Left cardiac atrium (tissue), 4 donors: ENCODE measurements around the gene TDRKH. TPM values are rescaled to one million over a fixed set of nuclear protein-coding genes. Genes with fewer than 3 reads are reported as not detected.
"Not testable (repeated sequence)": the region's sequence is repeated elsewhere in the genome, so short reads cannot be mapped to it uniquely, and the experiment has no call there.

Source experiments
- ATAC-seq, 2 donors: fragments of 200-7000 bp; cut with Tn5 transposase; one replicate each; pipeline ENCODE4 v1.9.1; 2020; ENCODE audit warnings: mild to moderate bottlenecking in 2 of 2, moderate library complexity in 2 of 2
- DNase-seq: peaks from one replicate; pipeline ENCODE4 v3.0.0-alpha.2; 2020
- intact Hi-C, 2 donors: fragments of 100-400 bp; cut with DNase I; formaldehyde crosslinking; loops; one replicate each; pipeline versions ENCODE4 v1.14.1 to v1.15.1; 2022 to 2023
- total RNA-seq, 2 donors: library from RNA; stranded (reverse); fragmentation: NEBNext Ultra II Directional; extraction: Animal tissue kit (Norgen Biotek cat#: 25700); gene quantifications; one replicate each; pipeline ENCODE4 v1.2.1, GENCODE V29; 2021
- donor health status: DM: no; HTN: yes; CAD: no.
- donor health status: DM: no; HTN: yes; CAD: no; lungs with severe emphysema.
- donor health status: DM: yes; HTN: yes; CAD: no.
- donor health status: Dilated cardiomyopathy.

The TDRKH gene
- total RNA-seq, 2 donors from 2014 or later, result 4.4 to 6.7 TPM

GRCh38 chr1:151776665-151777062 lies 13.6 kb downstream of the TDRKH start:
- DNase-seq (no peak), ATAC-seq (no peak)
- intact Hi-C loops, result no loop called here

GRCh38 chr1:151775894-151776664 lies 14.2 kb downstream of the TDRKH start:
- intact Hi-C loops, result no loop called here
- ATAC-seq, result no peak
- DNase-seq, result no peak

DNA sequence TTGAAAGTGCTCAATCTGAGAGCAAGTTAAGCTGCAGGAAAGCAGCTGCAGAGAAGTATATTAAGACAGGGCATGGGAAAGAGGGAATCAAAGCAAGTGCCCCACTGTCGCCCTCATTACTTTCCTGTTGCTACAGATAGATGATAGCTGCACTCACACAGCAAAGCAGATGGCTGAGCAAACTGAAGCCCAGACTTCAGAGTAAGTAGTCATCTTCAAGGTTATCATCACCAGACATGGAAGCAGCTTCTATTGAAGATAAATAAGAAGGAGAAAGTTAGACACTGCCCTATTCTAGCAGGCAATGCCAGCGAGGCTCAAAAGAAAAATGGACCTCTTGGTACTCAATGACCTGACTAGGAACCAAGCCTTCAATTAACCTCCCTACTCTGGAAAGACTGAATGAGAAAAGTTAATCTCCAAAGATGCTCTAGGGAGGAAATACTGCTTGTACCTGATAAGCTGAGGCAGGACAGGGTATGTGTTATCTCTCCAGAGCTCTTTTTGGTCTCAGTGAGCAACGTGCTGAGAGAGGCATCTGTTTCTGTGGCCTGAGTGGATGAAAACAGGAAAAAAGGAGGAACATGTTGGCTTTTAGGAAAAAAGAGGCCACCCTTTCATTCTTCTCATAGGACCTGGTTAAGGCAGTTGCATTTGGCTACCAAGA lies 15.9 kb downstream of the TDRKH start:
- ATAC-seq (no peak), DNase-seq (no peak)
- intact Hi-C loops, result no loop called here

- ATAC-seq (no peak), DNase-seq (no peak)
- intact Hi-C loops, result no loop called here
Measured at GRCh38 chr1:151773702-151774101, 16.6 kb downstream of the TDRKH start.

GRCh38 chr1:151769270-151769669 lies 21.0 kb downstream of the TDRKH start:
- intact Hi-C loops, ATAC-seq, DNase-seq: not testable (repeated sequence)

GRCh38 chr1:151768351-151769066 lies 21.8 kb downstream of the TDRKH start:
- ATAC-seq, DNase-seq, intact Hi-C loops: not testable (repeated sequence)

DNA sequence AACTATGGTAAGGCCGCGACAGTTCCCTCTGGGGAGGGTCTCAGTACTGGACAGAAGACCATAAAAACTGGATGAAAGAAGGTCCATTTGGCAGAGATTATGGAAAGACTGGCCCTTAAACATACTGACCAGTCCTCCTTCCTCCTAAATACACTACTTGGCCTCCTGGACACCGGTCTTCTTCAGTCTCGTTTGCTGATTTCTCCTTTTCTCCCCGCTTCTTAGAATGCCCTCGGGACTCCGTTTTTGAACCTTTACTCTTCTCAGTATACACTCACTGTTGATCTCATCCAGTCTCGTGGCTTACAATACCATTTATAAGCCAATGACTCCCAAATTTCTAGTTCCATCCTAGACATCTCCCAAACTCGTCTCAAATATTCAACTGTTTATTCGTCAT lies 26.3 kb downstream of the TDRKH start:
- DNase-seq (no peak), ATAC-seq (peak in 1 of 2 donors; percentile 8)
- intact Hi-C loops, result no loop called here

GRCh38 chr1:151762941-151763921 lies 27.1 kb downstream of the TDRKH start, which contains the start of gene MRPL9:
MRPL9 (minus strand) TSS chr1:151763496; CDS start chr1:151763479, 17 bp downstream.
- ATAC-seq (peak; percentile 99 to 100), DNase-seq (peak; percentile 87)
- intact Hi-C loops, result no loop called here

GRCh38 chr1:151760597-151761385 lies 29.5 kb downstream of the TDRKH start:
- ATAC-seq (no peak), DNase-seq (no peak)
- intact Hi-C loops, result no loop called here

GRCh38 chr1:151759241-151759640 lies 31.1 kb downstream of the TDRKH start:
- no peak for ATAC-seq
- intact Hi-C loops, result no loop called here
- DNase-seq, result no peak

DNA sequence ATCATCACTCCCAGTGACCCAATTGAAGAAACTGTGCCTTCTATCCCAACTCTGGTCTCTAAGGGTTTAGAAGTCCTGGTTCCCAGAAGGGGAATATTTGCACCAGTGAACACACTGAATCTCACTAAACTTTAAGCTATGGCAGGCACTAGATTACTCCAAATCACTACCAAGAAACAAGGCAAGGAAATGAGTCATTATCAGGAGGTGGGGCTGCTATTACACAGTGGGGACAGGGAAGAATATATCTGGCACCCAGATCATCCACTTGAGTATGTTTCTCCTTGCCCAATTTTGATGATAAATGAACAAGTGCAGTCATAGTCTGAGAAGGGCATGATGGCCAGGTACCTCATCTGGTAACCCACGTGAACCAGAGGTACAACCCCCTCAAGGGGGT lies 34.0 kb downstream of the TDRKH start:
- no peak for ATAC-seq
- intact Hi-C loops, result no loop called here
- DNase-seq, result no peak

- DNase-seq (no peak), ATAC-seq (no peak)
- intact Hi-C loops, result no loop called here
Measured at GRCh38 chr1:151741516-151741915, 48.8 kb downstream of the TDRKH start.

- intact Hi-C loops, result loop anchor here (5.0 to 10.0 kb wide), 4 partner anchors 42 to 297 kb away; no protein-coding TSS in a partner anchor
- peak; percentile 19 to 23 for ATAC-seq
- DNase-seq, result no peak
Measured at GRCh38 chr1:151739590-151740355, 50.5 kb downstream of the TDRKH start.

- no peak for ATAC-seq
- intact Hi-C loops, result loop anchor here (5.0 to 10.0 kb wide), 4 partner anchors 40 to 295 kb away; no protein-coding TSS in a partner anchor
- no peak for DNase-seq
Measured at GRCh38 chr1:151737479-151737878, 52.8 kb downstream of the TDRKH start.

DNA sequence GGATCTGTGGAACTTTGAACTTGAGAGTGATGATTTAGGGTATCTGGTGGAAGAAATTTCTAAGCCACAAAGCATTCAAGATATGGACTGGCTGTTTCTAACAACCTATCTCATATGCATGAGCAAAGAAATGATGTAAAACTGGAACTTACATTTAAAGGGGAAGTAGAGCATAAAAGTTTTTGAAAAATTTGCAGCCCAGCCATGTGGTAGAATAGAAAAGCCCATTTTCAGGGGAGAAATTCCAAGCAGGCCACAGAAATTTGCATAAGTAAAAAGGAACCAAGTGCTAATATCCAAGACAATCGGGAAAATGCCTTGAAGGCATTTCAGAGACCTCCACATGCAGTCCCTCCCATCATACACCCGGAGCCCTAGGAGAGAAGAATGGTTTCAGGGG lies 53.3 kb downstream of the TDRKH start:
- intact Hi-C loops, result loop anchor here (5.0 to 10.0 kb wide), 4 partner anchors 40 to 295 kb away; no protein-coding TSS in a partner anchor

GRCh38 chr1:151733995-151734394 lies 56.3 kb downstream of the TDRKH start:
- intact Hi-C loops, result loop anchor here (2.0 to 10.0 kb wide), 5 partner anchors 41 to 271 kb away; no protein-coding TSS in a partner anchor
- DNase-seq, ATAC-seq: not testable (repeated sequence)

More for the DNA sequence above, 53.3 kb downstream of the TDRKH start:
- no peak for ATAC-seq
- DNase-seq, result no peak

DNA sequence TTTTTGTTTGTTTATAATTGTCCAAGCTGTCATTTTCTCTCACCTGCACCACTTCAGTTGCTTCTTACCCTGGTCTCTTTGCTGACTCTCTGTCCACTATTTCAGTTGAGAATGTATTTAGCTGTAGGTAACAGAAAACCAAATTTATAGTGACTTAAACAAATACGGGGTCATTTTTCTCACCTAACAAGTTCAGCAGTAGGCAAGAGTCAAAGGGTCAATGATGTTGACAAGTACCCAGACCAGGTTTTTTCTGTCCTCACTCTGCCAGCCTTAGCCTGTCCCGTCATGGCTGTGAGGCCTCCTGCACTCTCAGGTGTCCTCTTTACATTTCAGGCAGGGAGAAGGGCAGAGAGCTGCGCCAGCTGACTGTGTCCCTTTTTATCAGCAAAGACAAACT lies 57.2 kb downstream of the TDRKH start:
- ATAC-seq (no peak), DNase-seq (no peak)
- intact Hi-C loops, result loop anchor here (5.0 to 10.0 kb wide), 2 partner anchors 196 to 272 kb away; no protein-coding TSS in a partner anchor
